Raji (cell line): ENCODE measurements around the gene HLA-A.

ENCODE experiments used
- POLR2A ChIP-seq: IDR thresholded peaks from 2 replicates; pipeline ENCODE4 v1.6.1; 2011; ENCODE audit warnings: low read depth, low read length, control low read depth; ENCODE audit not compliant: insufficient read depth

HLA-A gene

GRCh38 chr6:29990931-29991330 is 48.6 kb downstream of the HLA-A start:
- no peak for TF ChIP-seq POLR2A

- TF ChIP-seq POLR2A, result no peak
These were observed 50.5 kb downstream of the HLA-A start for GRCh38 chr6:29992807-29993206.

GRCh38 chr6:29994826-29995225 is 52.5 kb downstream of the HLA-A start:
- no peak for TF ChIP-seq POLR2A

GRCh38 chr6:29995340-29995777 is 53.0 kb downstream of the HLA-A start:
- no peak for TF ChIP-seq POLR2A
